Measurements from ENCODE around the gene ACVRL1. TPM values are rescaled to one million over a fixed set of nuclear protein-coding genes. Genes with fewer than 3 reads are reported as not detected.

The ACVRL1 gene
- total and polyA plus RNA-seq, 2 donors (not counting 1 experiment from before 2014, with no cell fraction given), result not detected

GRCh38 chr12:51932218-51933076 lies 25.1 kb downstream of the ACVRL1 start:
- Histone ChIP-seq H3K79me2 (ENCODE audit: control insufficient read depth, insufficient read depth, low read length) (no peaks in the 10 kb centered on the region), H3K4me3 (ENCODE audit: control extremely low read depth in 1 of 5, extremely low read depth in 1 of 5, insufficient read depth in 1 of 5, low read depth in 2 of 5, low read length in 4 of 5) (no peak overlapping the region), H3K4me2 (replicated peaks; ENCODE audit: low read depth, low read length, poor library complexity, severe bottlenecking) (no peak overlapping the region), H4K20me1 (ENCODE audit: control insufficient read depth, insufficient read depth, low read length, poor library complexity, severe bottlenecking) (no peaks in the 10 kb centered on the region), H3K4me1 (ENCODE audit: control insufficient read depth in 2 of 2, insufficient read depth in 2 of 2, low read length in 2 of 2) (no peaks in the 10 kb centered on the region), H3K27ac (ENCODE audit: low read length in 2 of 2) (no peak overlapping the region), H3K9ac (ENCODE audit: low read length) (no peak overlapping the region), H3K27me3 (replicated peaks in 1 of 4; ENCODE audit: control extremely low read depth in 1 of 4, control insufficient read depth in 3 of 4, insufficient read depth in 4 of 4, low read length in 3 of 4) (no peaks in the 10 kb centered on the region), H3K36me3 (replicated peaks in 1 of 2; ENCODE audit: control extremely low read depth in 1 of 2, control insufficient read depth in 1 of 2, extremely low read depth in 1 of 2, insufficient read depth in 2 of 2, low read length in 1 of 2) (no peaks in the 10 kb centered on the region), H3K9me3 (ENCODE audit: control extremely low read depth in 1 of 3, control insufficient read depth in 2 of 3, insufficient read depth in 1 of 3, low read length in 2 of 3) (no peaks in the 10 kb centered on the region), H2AFZ (ENCODE audit: insufficient read depth, low read depth, low read length, poor library complexity, severe bottlenecking) (no peak overlapping the region)
- Mint-ChIP-seq H3K9me3 (ENCODE audit: insufficient read depth) (no peaks in the 10 kb centered on the region), H3K27me3 (peaks cover 9% of the 10 kb centered on the region), H3K4me1 (no peaks in the 10 kb centered on the region), H3K27ac (no peak overlapping the region), H3K4me3 (no peak overlapping the region)
- no peak for ATAC-seq (ENCODE audit: low read depth)
- intact Hi-C loops (cut with micrococcal nuclease), result no loop called here
- WGBS (ENCODE audit: insufficient coverage), result 100% methylated on average over 1 of the region's 5 CpGs
- DNase-seq, result no peak
- TF ChIP-seq EZH2 (IDR thresholded peaks at IDR 0.05; ENCODE audit: borderline replicate concordance, insufficient read depth, low read depth, low read length, poor library complexity, severe bottlenecking), result no peak
- TF ChIP-seq, protein P1, sequence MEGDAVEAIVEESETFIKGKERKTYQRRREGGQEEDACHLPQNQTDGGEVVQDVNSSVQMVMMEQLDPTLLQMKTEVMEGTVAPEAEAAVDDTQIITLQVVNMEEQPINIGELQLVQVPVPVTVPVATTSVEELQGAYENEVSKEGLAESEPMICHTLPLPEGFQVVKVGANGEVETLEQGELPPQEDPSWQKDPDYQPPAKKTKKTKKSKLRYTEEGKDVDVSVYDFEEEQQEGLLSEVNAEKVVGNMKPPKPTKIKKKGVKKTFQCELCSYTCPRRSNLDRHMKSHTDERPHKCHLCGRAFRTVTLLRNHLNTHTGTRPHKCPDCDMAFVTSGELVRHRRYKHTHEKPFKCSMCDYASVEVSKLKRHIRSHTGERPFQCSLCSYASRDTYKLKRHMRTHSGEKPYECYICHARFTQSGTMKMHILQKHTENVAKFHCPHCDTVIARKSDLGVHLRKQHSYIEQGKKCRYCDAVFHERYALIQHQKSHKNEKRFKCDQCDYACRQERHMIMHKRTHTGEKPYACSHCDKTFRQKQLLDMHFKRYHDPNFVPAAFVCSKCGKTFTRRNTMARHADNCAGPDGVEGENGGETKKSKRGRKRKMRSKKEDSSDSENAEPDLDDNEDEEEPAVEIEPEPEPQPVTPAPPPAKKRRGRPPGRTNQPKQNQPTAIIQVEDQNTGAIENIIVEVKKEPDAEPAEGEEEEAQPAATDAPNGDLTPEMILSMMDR (IDR thresholded peaks at IDR 0.05), result no peak
- ChIA-PET CTCF (no interaction called here), POLR2A (no interaction called here)

DNA sequence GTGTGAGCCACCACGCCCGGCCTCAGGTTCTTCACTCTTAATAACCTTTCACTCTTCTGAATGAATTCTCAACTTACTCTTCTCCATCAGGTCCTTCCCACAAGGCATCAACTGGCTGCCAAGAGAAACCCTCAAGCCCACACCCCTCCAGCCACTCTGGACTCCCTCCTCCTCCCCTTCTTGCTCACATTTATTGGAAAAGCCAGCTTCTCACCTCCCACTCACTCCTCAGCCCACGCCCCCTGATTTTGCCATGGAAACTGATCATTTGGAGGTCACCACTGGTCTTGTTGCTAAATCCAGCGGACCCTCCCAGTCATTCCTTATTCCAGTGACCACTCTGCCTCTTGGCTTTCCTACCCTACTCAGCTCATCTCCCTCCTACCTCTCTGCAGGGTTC lies 26.8 kb downstream of the ACVRL1 start:
- TF ChIP-seq, protein P1 (IDR thresholded peaks at IDR 0.05), result no peak
- no peak for TF ChIP-seq EZH2 (IDR thresholded peaks at IDR 0.05; ENCODE audit: borderline replicate concordance, insufficient read depth, low read depth, low read length, poor library complexity, severe bottlenecking)
- Histone ChIP-seq H3K4me3 (ENCODE audit: control extremely low read depth in 1 of 5, extremely low read depth in 1 of 5, insufficient read depth in 1 of 5, low read depth in 2 of 5, low read length in 4 of 5) (no peak overlapping the region), H3K4me2 (replicated peaks; ENCODE audit: low read depth, low read length, poor library complexity, severe bottlenecking) (no peak overlapping the region), H3K27ac (ENCODE audit: low read length in 2 of 2) (no peak overlapping the region), H2AFZ (ENCODE audit: insufficient read depth, low read depth, low read length, poor library complexity, severe bottlenecking) (no peak overlapping the region), H3K79me2 (ENCODE audit: control insufficient read depth, insufficient read depth, low read length) (no peaks in the 10 kb centered on the region), H4K20me1 (ENCODE audit: control insufficient read depth, insufficient read depth, low read length, poor library complexity, severe bottlenecking) (no peaks in the 10 kb centered on the region), H3K9ac (ENCODE audit: low read length) (no peak overlapping the region), H3K27me3 (replicated peaks in 1 of 4; ENCODE audit: control extremely low read depth in 1 of 4, control insufficient read depth in 3 of 4, insufficient read depth in 4 of 4, low read length in 3 of 4) (no peaks in the 10 kb centered on the region), H3K9me3 (ENCODE audit: control extremely low read depth in 1 of 3, control insufficient read depth in 2 of 3, insufficient read depth in 1 of 3, low read length in 2 of 3) (no peaks in the 10 kb centered on the region), H3K4me1 (ENCODE audit: control insufficient read depth in 2 of 2, insufficient read depth in 2 of 2, low read length in 2 of 2) (no peaks in the 10 kb centered on the region), H3K36me3 (replicated peaks in 1 of 2; ENCODE audit: control extremely low read depth in 1 of 2, control insufficient read depth in 1 of 2, extremely low read depth in 1 of 2, insufficient read depth in 2 of 2, low read length in 1 of 2) (no peaks in the 10 kb centered on the region)
- DNase-seq, result no peak
- POLR2A ChIA-PET, result no interaction called here
- no peaks in the 10 kb centered on the region for H3K9me3 Mint-ChIP-seq (ENCODE audit: insufficient read depth)
- intact Hi-C loops (cut with micrococcal nuclease), result no loop called here
- CTCF ChIA-PET, result interaction anchor here (1.0 to 2.2 kb wide), 2 partner anchors 11 to 91 kb away, joined by 3 to 5 read pairs; no protein-coding TSS in a partner anchor
- no peaks in the 10 kb centered on the region for H3K4me1 Mint-ChIP-seq
- no peak overlapping the region for H3K4me3 Mint-ChIP-seq
- ATAC-seq (ENCODE audit: low read depth), result no peak
- no peak overlapping the region for H3K27ac Mint-ChIP-seq
- 97% methylated on average over 4 of the region's 4 CpGs for WGBS (ENCODE audit: insufficient coverage)
- peaks cover 7% of the 10 kb centered on the region for H3K27me3 Mint-ChIP-seq

All from B cell (primary cell).